GM12878 (cell line): ENCODE data around the gene MACF1. TPM values are rescaled to one million over a fixed set of nuclear protein-coding genes. Genes with fewer than 3 reads are reported as not detected.

Experiments used
- ATAC-seq: fragments of 200-7000 bp; cut with Tn5 transposase; 3 replicates; pipeline ENCODE4 v1.9.1; 2020; ENCODE audit warnings: mild to moderate bottlenecking, moderate library complexity
- BruUV-seq: library from RNA; stranded (reverse); fragments of 400-500 nt; replicated peaks from 2 replicates; lab custom pipeline; 2021; lab: Mats Ljungman, UMichigan
- CTCF ChIA-PET: fragments of 300-600 bp; sonication (Branson Sonifier 250); formaldehyde crosslinking; extraction: SDS; loops from one replicate; lab custom pipeline; 2021; ENCODE audit warnings: inconsistent platforms; lab: Yijun Ruan, JAX
- POLR2A ChIA-PET: fragments of 350-600 bp; formaldehyde crosslinking; extraction: SDS; loops from one replicate; lab custom pipeline; 2021; ENCODE audit warnings: inconsistent platforms; lab: Charles Lee
- RAD21 ChIA-PET: fragments of 300-600 bp; sonication (Branson Sonifier 250); formaldehyde crosslinking; loops from one replicate; lab custom pipeline; 2023; ENCODE audit warnings: antibody characterized with exemption; ENCODE audit not compliant: unreplicated experiment; lab: Charles Lee
- SMC1A ChIA-PET: fragments of 300-600 bp; sonication (Branson Sonifier 250); formaldehyde crosslinking; loops from one replicate; lab custom pipeline; 2023; ENCODE audit not compliant: unreplicated experiment, uncharacterized antibody; lab: Charles Lee
- DNase-seq: peaks from one replicate; pipeline ENCODE4 v3.0.0-alpha.2; 2011; ENCODE audit warnings: low read depth, low spot score
- FAIRE-seq: peaks from 3 replicates; lab custom pipeline; 2011; peaks lifted over from hg19 to GRCh38; lab: Jason Lieb, UNC
- H2AFZ ChIP-seq: 2 replicates; pipeline ENCODE4 v1.6.0; 2011; ENCODE audit warnings: low read depth, low read length, control low read depth; ENCODE audit not compliant: control insufficient read depth
- H3K27ac ChIP-seq: 2 replicates; pipeline ENCODE4 v1.5.1; 2011; ENCODE audit warnings: control low read depth; ENCODE audit not compliant: control insufficient read depth, insufficient read depth
- H3K27me3 ChIP-seq, 2 experiments: replicated peaks in 1 of 2; 2 replicates each; pipeline versions ENCODE4 v1.6.0 to v1.6.1; 2011; ENCODE audit warnings: low read length in 1 of 2; ENCODE audit not compliant: control insufficient read depth in 2 of 2, insufficient read depth in 2 of 2
- H3K36me3 ChIP-seq, 2 experiments: 2 replicates each; pipeline ENCODE4 v1.5.1; 2011; ENCODE audit warnings: low read length in 1 of 2; ENCODE audit not compliant: control insufficient read depth in 2 of 2, insufficient read depth in 2 of 2
- H3K4me1 ChIP-seq: 2 replicates; pipeline ENCODE4 v1.6.1; 2011; ENCODE audit warnings: mild to moderate bottlenecking, low read length, moderate library complexity, mixed read lengths; ENCODE audit not compliant: control insufficient read depth, insufficient read depth
- H3K4me2 ChIP-seq: 2 replicates; pipeline ENCODE4 v1.6.0; 2011; ENCODE audit warnings: control low read depth; ENCODE audit not compliant: control insufficient read depth, insufficient read depth
- H3K4me3 ChIP-seq: fragments of 200-600 bp; sonication (generic); 2 replicates; pipeline ENCODE4 v1.5.1; 2016
- H3K79me2 ChIP-seq: 2 replicates; pipeline ENCODE4 v1.6.0; 2011; ENCODE audit warnings: low read length; ENCODE audit not compliant: control insufficient read depth, insufficient read depth
- H3K9ac ChIP-seq: 2 replicates; pipeline ENCODE4 v1.8.0; 2011; ENCODE audit warnings: low read length, control low read depth, mixed read lengths; ENCODE audit not compliant: control insufficient read depth, insufficient read depth
- H3K9me3 ChIP-seq: replicated peaks from 3 replicates; pipeline ENCODE4 v1.5.1; 2011; ENCODE audit warnings: mild to moderate bottlenecking, low read length; ENCODE audit not compliant: control insufficient read depth, insufficient read depth
- H4K20me1 ChIP-seq: 2 replicates; pipeline ENCODE4 v1.6.0; 2011; ENCODE audit not compliant: control insufficient read depth, insufficient read depth
- BCL11A ChIP-seq: IDR thresholded peaks from 2 replicates; pipeline ENCODE4 v1.6.1; 2011; ENCODE audit warnings: low read depth, low read length
- CBX3 ChIP-seq: fragments of 200-600 bp; sonication (generic); IDR thresholded peaks from 2 replicates; pipeline ENCODE4 v1.6.1; 2016; ENCODE audit warnings: low read depth, borderline replicate concordance
- CEBPB ChIP-seq, 2 experiments: fragments of 150-350 bp in 1 of 2; IDR thresholded peaks; 2 replicates each; pipeline ENCODE4 v1.6.1; 2012 to 2014; ENCODE audit warnings: low read depth in 2 of 2, low read length in 2 of 2, borderline replicate concordance in 1 of 2, inconsistent platforms in 1 of 2
- CREM ChIP-seq: IDR thresholded peaks from 2 replicates; pipeline ENCODE4 v1.6.1; 2014; ENCODE audit warnings: antibody characterized with exemption, low read depth
- DPF2 ChIP-seq: fragments of 450-650 bp; IDR thresholded peaks from 2 replicates; pipeline ENCODE4 v1.6.1; 2017; ENCODE audit warnings: mild to moderate bottlenecking
- EP300 ChIP-seq, 2 experiments: fragments of 150-350 bp in 1 of 2; IDR thresholded peaks; 2 replicates each; pipeline ENCODE4 v1.6.1; 2011 to 2012; ENCODE audit warnings: low read depth in 2 of 2, low read length in 2 of 2, borderline replicate concordance in 1 of 2, improper control_type of control experiment in 1 of 2, inconsistent platforms in 1 of 2; ENCODE audit not compliant: control insufficient read depth in 1 of 2
- KDM1A ChIP-seq: fragments of 200-600 bp; sonication (generic); IDR thresholded peaks from 2 replicates; pipeline ENCODE4 v1.6.1; 2016; ENCODE audit warnings: borderline replicate concordance
- MYC ChIP-seq: IDR thresholded peaks from 2 replicates; pipeline ENCODE4 v1.6.1; 2011; ENCODE audit warnings: mild to moderate bottlenecking, low read length, moderate library complexity, inconsistent platforms; ENCODE audit not compliant: insufficient read depth, insufficient replicate concordance, insufficient read length, severe bottlenecking
- NFYA ChIP-seq: IDR thresholded peaks from 2 replicates; pipeline ENCODE4 v1.6.1; 2011; ENCODE audit warnings: low read depth, mild to moderate bottlenecking, low read length, improper control_type of control experiment, borderline replicate concordance
- NFYB ChIP-seq: IDR thresholded peaks from 2 replicates; pipeline ENCODE4 v1.6.1; 2011; ENCODE audit warnings: low read depth, mild to moderate bottlenecking, low read length, improper control_type of control experiment, moderate library complexity; ENCODE audit not compliant: insufficient read depth
- SMAD1 ChIP-seq: fragments of 450-650 bp; IDR thresholded peaks from 2 replicates; pipeline ENCODE4 v1.6.1; 2018; ENCODE audit warnings: mild to moderate bottlenecking, low read depth; ENCODE audit not compliant: partially characterized antibody
- STAT1 ChIP-seq: fragments of 450-650 bp; conservative IDR thresholded peaks from 2 replicates; pipeline ENCODE4 v1.6.1; 2014; ENCODE audit warnings: antibody characterized with exemption, mild to moderate bottlenecking
- SUPT20H ChIP-seq: IDR thresholded peaks from 2 replicates; pipeline ENCODE4 v1.6.1; 2011; ENCODE audit warnings: low read depth, mild to moderate bottlenecking, low read length, moderate library complexity, borderline replicate concordance; ENCODE audit not compliant: control insufficient read depth
- ZNF207 ChIP-seq: fragments of 450-650 bp; IDR thresholded peaks from 2 replicates; pipeline ENCODE4 v1.6.1; 2014; ENCODE audit warnings: antibody characterized with exemption, mild to moderate bottlenecking, borderline replicate concordance
- ZZZ3 ChIP-seq: IDR thresholded peaks from 2 replicates; pipeline ENCODE4 v1.6.1; 2011; ENCODE audit warnings: low read depth; ENCODE audit not compliant: control insufficient read depth, insufficient read length
- WGBS: methylation state at CpG from one replicate; pipeline ENCODE4 v1.1.6; 2016; ENCODE audit warnings: low lambda C conversion rate; ENCODE audit not compliant: insufficient replicate concordance, insufficient coverage; ENCODE audit errors: missing lambda C conversion rate; 5-methylcytosine and 5-hydroxymethylcytosine counted together
- in situ Hi-C: fragments of 300-500 bp; cut with MboI; formaldehyde crosslinking; loops from 9 replicates; pipeline ENCODE4 v1.14.3; 2018; ENCODE audit warnings: mixed read lengths
- intact Hi-C: fragments of 100-400 bp; cut with micrococcal nuclease; formaldehyde crosslinking; loops from one replicate; pipeline ENCODE4 v1.14.2; 2022; ENCODE audit not compliant: unreplicated experiment
- polyA plus RNA-seq, 11 experiments: library from polyadenylated mRNA; depleted of rRNA in 4 of 11; unstranded in 6 of 11; stranded (reverse) in 5 of 11; fragments of >200 nt; fragmentation: Nextera tagmentation in 4 of 11; fragmentation: Illumina TruSeq in 1 of 11; extraction: Ambion mirVana in 4 of 11; extraction: Trizol in 1 of 11; gene quantifications; 1 replicate in 1 of 11; 2 replicates in 10 of 11; pipeline versions ENCODE4 v1.2.1 to v1.2.3, GENCODE V29; 2011 to 2016; ENCODE audit warnings: inconsistent platforms in 2 of 11, missing spikeins in 2 of 11, low read depth in 1 of 11
- total RNA-seq, 4 experiments: library from RNA; depleted of rRNA in 3 of 4; stranded (reverse); fragments of >200 nt in 3 of 4; fragmentation: Illumina TruSeq in 1 of 4; extraction: Trizol in 1 of 4; gene quantifications; 2 replicates each; pipeline versions ENCODE4 v1.2.1 to v1.2.3, GENCODE V29; 2013 to 2021
- TF ChIP-seq, protein P1 (sequence below): IDR thresholded peaks from 2 replicates; pipeline ENCODE4 v1.6.1; 2012; ENCODE audit warnings: low read depth, low read length, improper control_type of control experiment

MACF1 gene
- total and polyA plus RNA-seq, 10 of the 15 experiments (the other 5 are each of a cell fraction or from before 2014, with no cell fraction given), result 15.5 to 201 (median 76.9) TPM

DNA sequence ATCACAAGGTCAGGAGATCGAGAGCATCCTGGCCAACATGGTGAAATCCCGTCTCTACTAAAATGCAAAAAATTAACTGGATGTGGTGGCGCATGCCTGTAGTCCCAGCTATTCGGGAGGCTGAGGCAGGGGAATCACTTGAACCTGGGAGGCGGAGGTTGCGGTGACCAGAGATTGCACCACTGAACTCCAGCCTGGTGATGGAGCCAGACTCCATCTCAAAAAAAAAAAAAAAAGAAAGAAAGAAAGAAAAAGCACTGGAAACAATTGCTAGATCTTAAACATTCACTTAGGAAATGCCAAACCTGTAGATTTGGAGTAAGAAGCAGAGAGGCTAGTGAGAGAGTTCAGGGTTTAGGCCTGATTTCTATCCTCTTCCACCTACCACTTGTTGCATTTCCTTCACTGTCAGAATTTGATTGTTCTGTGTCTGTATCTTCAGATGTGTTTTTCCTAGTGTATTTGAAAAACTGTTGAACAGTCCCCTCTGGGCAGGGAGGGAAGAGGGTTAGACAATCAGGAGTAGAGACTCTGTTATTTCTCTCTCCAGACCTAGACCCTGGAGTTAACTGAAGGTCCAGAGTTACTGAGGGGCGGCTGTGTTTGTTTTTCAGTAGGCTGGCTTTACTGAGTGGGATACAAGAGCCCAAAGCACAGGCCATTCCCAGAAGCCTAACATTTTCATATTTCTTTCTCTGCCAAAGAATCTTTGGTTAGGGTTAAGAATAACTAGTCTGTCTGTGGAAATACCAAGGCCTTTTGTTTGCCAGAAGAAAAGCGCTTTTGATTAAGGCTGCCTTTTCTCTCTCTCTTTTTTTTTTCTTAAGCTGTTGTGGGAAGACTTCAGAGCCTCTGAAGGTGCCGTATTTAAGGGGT, 31.1 kb upstream of the MACF1 start:
- WGBS, result 76% methylated on average over 9 of the region's 9 CpGs
- in situ Hi-C loops, result no loop called here
- SMC1A ChIA-PET, result interaction anchor here (0.7 to 1.1 kb wide), 3 partner anchors 19 to 70 kb away, joined by 3 to 4 read pairs (median 4); no protein-coding TSS in a partner anchor

DNA sequence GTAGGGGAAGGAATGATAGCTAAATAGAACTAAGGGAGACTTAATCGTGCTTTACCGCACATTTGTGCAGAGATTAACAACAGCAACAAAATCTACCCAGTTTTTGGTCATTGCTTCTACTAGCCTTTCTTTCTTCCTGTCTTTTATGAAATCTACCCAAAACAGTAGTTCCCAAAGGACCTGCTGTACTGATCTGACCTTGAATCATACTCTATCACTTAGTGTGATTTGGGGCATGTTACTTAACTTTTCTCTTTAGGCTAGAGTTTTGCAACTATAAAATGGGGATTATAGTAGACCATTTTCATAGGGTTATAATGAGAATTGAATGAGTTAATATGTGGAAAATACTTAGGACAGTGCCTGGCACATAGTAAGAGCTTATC, 30.5 kb upstream of the MACF1 start:
- Histone ChIP-seq H3K9ac (no peak overlapping the region), H3K27ac (no peak overlapping the region), H2AFZ (no peak overlapping the region), H3K36me3 (no peaks in the 10 kb centered on the region), H3K4me3 (no peak overlapping the region), H4K20me1 (no peaks in the 10 kb centered on the region), H3K4me2 (no peak overlapping the region), H3K9me3 (no peaks in the 10 kb centered on the region), H3K79me2 (peaks cover 10% of the 10 kb centered on the region), H3K27me3 (no peaks in the 10 kb centered on the region), H3K4me1 (no peaks in the 10 kb centered on the region)
- no peak for ATAC-seq
- TSS peak; percentile 32 for BruUV-seq
- POLR2A ChIA-PET, result interaction anchor here (0.6 kb wide), 1 partner anchor 24 kb away, joined by 3 read pairs; no protein-coding TSS in a partner anchor
- no peak for DNase-seq
- no peak for FAIRE-seq
- WGBS, result 94% methylated on average over 2 of the region's 2 CpGs
- SMC1A ChIA-PET, result interaction anchor here (0.7 to 1.1 kb wide), 3 partner anchors 18 to 70 kb away, joined by 3 to 4 read pairs (median 4); no protein-coding TSS in a partner anchor
- CTCF ChIA-PET, result interaction anchor here (0.7 kb wide), 1 partner anchor 625 kb away, joined by 4 read pairs; no protein-coding TSS in a partner anchor
- RAD21 ChIA-PET, result interaction anchor here (0.6 to 1.0 kb wide), 2 partner anchors 19 to 78 kb away, joined by 3 to 5 read pairs; no protein-coding TSS in a partner anchor
- in situ Hi-C loops, result no loop called here
- intact Hi-C loops, result no loop called here
- TF ChIP-seq NFYA, result no peak
- TF ChIP-seq KDM1A, result no peak
- TF ChIP-seq BCL11A, result no peak
- no peak for TF ChIP-seq SUPT20H
- TF ChIP-seq CREM, result no peak
- TF ChIP-seq MYC, result no peak
- TF ChIP-seq NFYB, result no peak
- no peak for TF ChIP-seq DPF2
- TF ChIP-seq, protein P1, sequence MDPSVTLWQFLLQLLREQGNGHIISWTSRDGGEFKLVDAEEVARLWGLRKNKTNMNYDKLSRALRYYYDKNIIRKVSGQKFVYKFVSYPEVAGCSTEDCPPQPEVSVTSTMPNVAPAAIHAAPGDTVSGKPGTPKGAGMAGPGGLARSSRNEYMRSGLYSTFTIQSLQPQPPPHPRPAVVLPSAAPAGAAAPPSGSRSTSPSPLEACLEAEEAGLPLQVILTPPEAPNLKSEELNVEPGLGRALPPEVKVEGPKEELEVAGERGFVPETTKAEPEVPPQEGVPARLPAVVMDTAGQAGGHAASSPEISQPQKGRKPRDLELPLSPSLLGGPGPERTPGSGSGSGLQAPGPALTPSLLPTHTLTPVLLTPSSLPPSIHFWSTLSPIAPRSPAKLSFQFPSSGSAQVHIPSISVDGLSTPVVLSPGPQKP, result no peak
- TF ChIP-seq CBX3, result no peak
- no peak for TF ChIP-seq CEBPB (IDR thresholded peaks at IDR 0.05; ENCODE audit: borderline replicate concordance in 1 of 2, low read depth in 2 of 2, low read length in 2 of 2)
- no peak for TF ChIP-seq ZZZ3
- TF ChIP-seq SMAD1, result no peak

More for the DNA sequence above, 31.1 kb upstream of the MACF1 start:
- H3K36me3 ChIP-seq, result no peaks in the 10 kb centered on the region
- no peak overlapping the region for H3K9ac ChIP-seq
- H3K27me3 ChIP-seq, result no peaks in the 10 kb centered on the region
- CTCF ChIA-PET, result interaction anchor here (0.7 kb wide), 1 partner anchor 625 kb away, joined by 4 read pairs; no protein-coding TSS in a partner anchor
- TF ChIP-seq EP300 (IDR thresholded peaks at IDR 0.05; ENCODE audit: borderline replicate concordance in 1 of 2, control insufficient read depth in 1 of 2, low read depth in 2 of 2, low read length in 2 of 2) (no peak), ZNF207 (no peak), STAT1 (no peak), CBX3 (no peak)
- no peak overlapping the region for H3K4me3 ChIP-seq
- H4K20me1 ChIP-seq, result no peaks in the 10 kb centered on the region
- POLR2A ChIA-PET, result interaction anchor here (0.6 to 0.7 kb wide), 3 partner anchors 23 to 1281 kb away, joined by 3 to 4 read pairs (median 3); no protein-coding TSS in a partner anchor
- ATAC-seq, result no peak
- H3K27ac ChIP-seq, result no peak overlapping the region
- no TSS peak for BruUV-seq
- no peak for DNase-seq
- H3K4me2 ChIP-seq, result no peak overlapping the region
- peaks cover 11% of the 10 kb centered on the region for H3K79me2 ChIP-seq
- FAIRE-seq, result no peak
- no peaks in the 10 kb centered on the region for H3K9me3 ChIP-seq
- H3K4me1 ChIP-seq, result no peaks in the 10 kb centered on the region
- intact Hi-C loops, result no loop called here
- no peak overlapping the region for H2AFZ ChIP-seq
- RAD21 ChIA-PET, result interaction anchor here (1.0 kb wide), 1 partner anchor 20 kb away, joined by 5 read pairs; no protein-coding TSS in a partner anchor
